ENCODE measurements around the gene ATCAY.
"Not testable (repeated sequence)": the region's sequence is repeated elsewhere in the genome, so short reads cannot be mapped to it uniquely, and the experiment has no call there.

ATCAY gene

DNA sequence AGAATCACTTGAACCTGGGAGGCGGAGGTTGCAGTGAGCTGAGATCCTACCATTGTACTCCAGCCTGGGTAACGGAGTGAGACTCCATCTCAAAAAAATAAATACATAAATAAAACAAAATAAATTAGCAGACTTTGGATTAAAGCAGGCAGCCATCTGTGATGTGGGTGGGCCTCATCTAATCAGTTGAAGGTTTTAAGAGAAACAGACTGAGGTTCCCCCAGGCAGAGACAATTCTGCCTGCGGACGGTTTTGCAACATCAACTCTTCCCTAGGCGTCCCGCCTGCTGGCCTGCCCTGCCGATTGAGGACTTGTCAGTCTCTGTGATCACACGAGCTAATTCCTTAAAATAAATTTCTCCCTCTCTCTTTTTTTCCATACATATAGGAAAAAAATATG is 23.7 kb downstream of the ATCAY start:
- no peak for DNase-seq

DNA sequence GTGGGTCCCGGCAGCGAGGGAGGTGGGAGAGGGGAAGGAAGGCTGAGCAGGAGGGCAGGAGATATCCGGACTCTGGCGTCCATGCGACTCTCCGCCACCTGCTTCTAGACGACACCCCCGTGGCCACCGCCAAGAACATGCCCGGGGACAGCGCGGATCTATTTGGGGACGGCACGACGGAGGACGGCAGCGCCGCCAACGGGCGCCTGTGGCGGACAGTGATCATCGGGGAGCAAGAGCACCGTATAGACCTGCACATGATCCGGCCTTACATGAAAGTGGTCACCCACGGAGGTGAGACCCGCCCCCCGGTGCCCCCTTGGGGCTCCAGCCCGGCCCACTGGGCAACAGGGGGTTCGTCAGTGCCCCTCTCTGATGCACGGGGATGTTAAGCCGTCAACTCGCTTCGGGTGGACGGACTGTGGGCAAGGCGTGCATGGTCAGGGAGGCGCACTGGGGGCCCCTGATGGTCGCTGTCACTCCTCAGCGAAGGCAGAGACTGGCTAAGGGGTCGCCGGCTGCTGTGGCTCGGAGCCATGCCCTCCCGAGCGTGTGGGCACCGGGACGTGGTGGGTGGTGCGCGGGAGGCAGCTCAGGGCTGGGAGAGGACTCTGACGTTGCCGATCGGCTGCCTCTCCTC is 27.3 kb downstream of the ATCAY start:
- DNase-seq, result no peak

DNA sequence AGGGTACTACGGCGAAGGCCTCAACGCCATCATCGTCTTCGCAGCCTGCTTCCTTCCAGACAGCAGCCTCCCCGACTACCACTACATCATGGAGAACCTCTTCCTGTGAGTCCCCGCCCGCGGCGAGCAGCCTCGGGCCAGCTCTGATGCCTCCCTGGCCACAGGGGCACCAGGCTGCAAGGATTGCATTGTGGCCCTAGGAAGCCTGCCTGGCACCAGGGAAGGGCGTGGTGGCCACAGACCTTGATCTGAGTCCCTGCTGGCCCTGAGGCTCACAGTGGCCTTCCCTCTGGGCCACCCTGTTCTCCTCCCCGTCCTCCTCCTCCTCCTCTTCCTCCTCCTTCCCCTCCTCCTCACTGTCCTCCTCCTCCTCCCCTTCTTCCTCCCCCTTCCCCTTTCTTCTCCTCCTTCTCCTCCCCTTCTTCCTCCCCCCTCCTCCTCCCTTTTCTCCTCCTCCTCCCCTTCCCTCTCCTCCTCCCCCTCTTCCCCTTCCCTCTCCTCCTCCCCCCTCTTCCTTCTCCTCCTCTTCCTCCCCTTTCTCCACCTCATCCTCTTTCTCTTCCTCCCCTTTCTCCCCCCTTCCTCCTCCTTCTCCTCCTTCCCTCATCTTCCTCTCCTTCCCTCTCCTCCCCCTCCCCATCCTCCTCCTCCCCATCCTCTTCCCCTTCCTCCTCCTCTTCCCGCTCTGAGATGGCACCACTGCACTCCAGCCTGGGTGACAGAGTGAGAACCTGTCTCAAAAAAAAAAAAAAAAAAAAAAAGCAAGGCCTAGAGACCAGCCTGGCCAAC is 28.0 kb downstream of the ATCAY start:
- no peak for DNase-seq

GRCh38 chr19:3910105-3910504 is 29.6 kb downstream of the ATCAY start:
- DNase-seq, result no peak

DNA sequence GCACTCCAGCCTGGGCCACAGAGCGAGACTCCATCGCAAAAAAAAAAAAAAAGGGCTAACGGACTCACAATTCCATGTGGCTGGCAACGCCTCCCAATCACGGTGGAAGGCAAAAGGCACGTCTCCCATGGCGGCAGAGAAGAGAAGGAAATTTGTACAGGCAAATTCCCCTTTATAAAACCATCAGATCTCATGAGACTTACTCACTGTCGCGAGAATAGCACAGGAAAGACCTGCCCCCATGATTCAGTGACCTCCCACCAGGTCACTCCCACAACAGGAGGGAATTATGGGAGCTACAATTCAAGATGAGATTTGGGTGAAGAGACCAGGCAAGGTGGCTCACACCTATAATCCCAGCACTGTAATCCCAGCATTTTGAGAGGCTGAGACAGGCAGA is 33.7 kb downstream of the ATCAY start:
- DNase-seq, result no peak

DNA sequence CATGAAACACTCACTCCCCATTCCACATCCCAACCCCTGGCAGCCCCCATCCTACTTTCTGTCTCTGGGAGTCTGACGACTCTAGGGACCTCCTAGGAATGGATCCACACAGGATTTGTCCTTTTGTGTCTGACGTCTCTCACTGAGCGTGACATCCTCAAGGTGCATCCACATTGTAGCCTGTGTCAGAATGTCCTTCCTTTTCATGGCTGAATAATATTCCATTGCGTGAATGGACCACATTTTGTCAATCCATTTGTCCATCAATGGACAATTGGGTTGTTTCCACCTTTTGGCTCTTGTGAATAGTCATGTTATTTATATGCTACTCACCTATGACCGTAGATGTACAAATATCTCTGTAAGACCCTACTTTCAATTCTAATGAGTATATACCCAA is 35.5 kb downstream of the ATCAY start:
- DNase-seq, result no peak

GRCh38 chr19:3919793-3920192 is 39.3 kb downstream of the ATCAY start:
- DNase-seq, result no peak

DNA sequence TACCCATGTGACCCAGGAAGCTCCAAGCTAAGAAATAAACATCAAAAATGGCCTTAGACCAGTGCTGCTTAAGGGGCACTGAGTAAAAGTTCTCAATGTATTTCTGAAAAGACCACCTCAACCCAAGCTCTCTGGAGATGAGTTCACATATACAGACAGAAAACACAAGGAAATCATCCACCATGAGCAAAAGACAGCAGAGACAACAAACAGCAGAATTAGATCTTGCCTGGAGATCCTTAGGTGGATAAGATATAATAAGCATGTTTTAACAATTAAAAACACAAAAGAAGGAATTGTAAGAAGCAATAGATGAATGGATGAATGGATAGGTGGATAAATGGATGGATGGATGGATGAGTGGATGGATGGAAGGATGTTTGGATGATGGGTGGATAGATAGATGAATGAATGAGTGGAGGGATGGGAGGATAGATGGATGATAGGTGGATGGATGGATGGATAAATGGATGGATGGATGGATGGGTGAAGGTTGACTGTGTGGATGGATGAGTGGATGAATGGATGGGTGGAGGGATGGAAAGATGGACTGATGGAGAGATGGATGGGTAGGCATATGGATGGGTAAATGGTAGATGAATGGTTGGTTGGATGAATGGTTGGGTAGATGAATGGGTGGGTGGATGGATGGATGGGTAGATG is 42.7 kb downstream of the ATCAY start:
- no peak for DNase-seq

GRCh38 chr19:3923912-3924311 is 43.4 kb downstream of the ATCAY start:
- DNase-seq, result no peak

DNA sequence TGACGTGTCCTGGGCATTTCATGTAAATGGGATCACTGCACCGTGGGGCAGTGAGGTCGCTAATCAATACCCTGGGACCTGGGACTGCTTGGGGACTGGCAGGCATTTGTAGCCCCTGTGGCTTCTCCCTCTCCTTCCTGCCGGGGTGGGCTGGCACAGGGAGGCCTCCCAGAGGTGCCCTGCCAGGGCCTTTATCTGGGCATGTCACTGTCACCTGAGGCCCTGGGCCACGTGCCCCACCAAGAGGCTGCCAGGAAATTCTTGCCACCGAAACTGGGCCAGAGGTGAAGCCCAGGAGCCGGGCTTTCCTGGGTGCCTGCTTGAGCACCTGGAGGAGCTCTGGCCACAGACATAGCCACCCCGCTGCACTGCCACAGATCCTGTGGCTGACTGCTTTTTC is 50.6 kb downstream of the ATCAY start:
- no peak for DNase-seq

GRCh38 chr19:3932931-3933810 is 52.7 kb downstream of the ATCAY start, which contains the start of gene NMRK2:
Gene NMRK2 (plus strand): TSS chr19:3933069. CDS start chr19:3933672, 603 bp downstream.
- DNase-seq, result no peak

DNA sequence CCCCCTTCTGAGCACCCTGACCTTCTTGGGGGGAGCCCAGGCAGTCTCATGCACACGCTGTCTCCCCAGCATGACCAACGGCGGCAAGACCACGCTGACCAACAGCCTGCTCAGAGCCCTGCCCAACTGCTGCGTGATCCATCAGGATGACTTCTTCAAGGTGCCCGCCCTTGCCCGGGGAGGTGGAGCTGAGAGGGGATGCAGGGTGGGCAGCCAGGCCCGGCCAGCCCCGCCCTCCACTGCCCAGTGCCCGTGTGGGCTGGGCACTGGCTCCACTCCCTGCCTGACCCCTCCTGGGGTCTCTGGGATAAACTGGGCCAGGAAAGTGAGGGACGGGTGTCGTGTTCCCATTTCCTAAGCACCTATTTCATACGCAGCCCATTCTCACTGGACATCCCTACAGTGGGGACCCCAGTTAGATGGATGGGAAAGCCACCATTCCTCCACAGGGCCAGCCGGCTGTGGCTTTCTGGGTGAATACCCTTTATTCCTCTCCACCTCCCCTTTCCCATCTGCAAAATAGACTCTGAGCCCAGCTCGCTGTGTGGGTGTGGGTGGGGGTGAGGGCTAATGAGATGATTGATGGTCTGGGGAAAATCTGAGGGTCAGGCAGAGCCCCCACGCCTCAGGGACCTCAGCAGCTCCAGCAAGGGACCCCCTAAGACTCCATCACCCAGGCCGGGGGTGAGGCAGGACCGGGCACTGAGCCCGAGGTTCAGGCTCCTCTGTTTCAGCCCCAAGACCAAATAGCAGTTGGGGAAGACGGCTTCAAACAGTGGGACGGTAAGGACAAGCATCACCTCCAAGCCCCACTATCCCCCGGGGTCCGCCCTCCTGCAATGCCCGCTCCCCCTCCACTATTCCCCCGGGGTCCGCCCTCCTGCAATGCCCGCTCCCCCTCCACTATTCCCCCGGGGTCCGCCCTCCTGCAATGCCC is 56.3 kb downstream of the ATCAY start:
- DNase-seq, result no peak

DNA sequence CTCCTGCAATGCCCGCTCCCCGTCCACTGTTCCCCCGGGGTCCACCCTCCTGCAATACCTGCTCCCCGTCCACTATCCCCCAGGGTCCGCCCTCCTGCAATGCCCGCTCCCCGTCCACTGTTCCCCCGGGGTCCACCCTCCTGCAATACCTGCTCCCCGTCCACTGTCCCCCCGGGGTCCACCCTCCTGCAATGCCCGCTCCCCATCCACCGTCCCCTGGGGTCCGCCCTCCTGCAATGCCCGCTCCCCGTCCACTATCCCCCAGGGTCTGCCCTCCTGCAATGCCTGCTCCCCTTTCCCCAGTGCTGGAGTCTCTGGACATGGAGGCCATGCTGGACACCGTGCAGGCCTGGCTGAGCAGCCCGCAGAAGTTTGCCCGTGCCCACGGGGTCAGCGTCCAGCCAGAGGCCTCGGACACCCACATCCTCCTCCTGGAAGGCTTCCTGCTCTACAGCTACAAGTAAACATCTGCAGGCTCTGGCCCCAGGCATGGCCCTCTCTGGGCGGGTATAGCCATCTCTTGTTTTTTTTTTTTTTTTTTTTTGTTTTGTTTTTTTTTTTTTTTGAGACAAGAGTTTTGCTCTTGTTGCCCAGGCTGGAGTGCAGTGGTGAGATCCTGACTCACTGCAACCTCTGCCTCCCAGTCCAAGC is 57.9 kb downstream of the ATCAY start:
- not testable (repeated sequence) for DNase-seq

DNA sequence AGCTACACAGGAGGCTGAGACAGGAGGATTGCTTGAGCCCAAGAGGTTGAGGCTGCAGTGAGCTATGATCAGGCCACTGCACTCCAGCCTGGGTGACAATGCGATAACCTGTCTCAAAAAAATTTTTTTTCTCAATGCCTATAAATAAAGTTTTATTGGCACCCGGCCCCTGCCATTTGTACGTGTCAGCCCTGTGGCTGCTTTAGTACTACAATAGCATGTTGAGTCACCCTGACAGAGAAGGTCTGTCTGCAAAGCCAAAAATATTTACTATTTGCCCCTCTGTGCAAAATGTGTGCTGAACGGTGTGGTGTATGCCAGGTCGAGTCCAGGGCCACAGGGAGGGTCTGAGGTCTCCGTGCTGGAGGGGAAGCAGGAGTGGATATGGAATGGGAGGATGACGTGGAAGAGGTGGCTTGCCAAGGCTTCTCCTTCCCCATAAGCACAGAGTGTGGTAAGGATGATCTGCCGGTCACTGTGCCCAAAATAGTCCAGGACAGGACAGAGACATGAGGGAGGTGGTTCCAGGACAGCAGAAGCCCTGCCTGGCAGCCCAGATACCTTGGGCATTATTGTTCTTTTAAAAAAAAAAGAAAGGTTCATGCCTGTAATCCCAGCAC is 62.4 kb downstream of the ATCAY start:
- DNase-seq, result no peak

DNA sequence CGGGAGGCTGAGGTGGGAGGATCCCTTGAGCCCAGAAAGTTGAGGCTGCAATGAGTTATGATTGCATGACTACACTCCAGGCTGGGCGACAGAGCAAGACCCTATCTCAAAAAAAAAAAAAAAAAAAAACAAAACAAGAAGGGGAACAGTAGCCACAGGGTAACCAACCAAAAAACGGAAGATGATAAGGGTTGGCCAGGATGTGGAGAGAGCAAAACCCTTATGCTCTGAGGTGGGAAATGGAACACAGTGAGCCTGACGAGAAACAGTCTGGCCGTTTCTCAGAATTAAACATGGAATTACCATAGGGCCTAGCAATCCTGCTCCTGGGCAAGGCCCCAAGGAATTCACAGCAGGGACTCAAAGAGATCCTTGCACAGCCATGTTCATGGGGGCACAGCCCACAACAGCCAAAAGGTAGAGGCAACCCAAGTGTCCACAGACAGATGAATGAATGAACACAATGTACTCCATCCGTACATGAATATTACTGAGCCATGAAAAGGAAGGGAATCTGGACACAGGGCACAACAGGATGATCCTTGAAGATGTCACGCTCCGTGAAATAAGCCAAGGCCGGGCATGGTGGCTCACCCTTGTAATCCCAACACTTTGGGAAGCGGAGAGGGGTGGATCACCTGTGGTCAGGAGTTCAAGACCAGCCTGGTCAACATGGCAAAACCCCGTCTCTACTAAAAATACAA is 63.7 kb downstream of the ATCAY start:
- no peak for DNase-seq

DNA sequence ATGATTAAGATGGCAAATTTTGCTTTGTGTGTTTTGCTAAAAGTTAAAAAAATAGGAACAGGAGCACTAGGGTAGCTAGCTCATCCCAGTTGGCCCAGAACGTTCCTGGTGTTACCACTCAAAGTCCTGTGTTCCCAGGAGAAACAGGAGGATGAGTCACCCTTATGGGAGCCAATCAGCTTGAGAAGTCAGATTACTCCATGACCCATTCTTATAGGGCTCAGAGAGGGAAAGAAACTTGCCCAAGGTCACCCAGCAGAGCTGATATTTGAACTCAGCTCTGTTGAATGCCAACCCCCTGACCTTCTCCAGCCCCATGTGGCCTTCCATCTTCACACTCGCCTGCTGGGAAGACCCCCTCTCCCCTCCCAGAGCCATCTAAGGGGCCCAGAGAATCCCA is 65.4 kb downstream of the ATCAY start:
- DNase-seq, result no peak

DNA sequence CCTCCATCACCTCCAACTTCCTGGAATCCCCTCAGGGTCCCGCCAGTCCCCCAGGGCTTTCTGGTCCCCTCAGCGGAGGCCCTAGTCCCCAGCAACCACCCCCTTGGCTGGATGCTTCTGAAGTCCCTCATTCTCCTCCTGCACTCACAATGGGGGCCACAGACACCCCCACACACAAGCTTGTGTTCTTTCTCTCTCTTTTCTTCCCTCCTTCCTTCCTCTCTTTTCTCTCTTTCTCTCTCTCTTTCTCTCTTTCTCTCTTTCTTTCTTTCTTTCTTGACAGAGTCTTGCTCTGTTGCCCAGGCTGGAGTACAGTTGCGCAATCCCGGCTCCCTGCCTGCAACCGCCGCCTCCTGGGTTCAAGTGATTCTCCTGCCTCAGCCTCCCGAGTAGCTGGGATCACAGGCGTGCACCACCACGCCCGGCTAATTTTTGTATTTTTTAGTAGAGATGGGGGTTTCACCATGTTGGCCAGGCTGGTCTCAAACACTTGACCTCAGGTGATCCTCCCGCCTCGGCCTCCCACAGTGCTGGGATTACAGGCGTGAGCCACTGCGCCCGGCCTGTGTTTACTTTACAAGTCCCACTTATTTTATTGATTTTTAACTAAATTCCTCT is 66.9 kb downstream of the ATCAY start:
- not testable (repeated sequence) for DNase-seq

GRCh38 chr19:3949294-3949693 is 68.8 kb downstream of the ATCAY start:
- no peak for DNase-seq

GRCh38 chr19:3949997-3950859 is 69.7 kb downstream of the ATCAY start:
- DNase-seq, result no peak
